Astrocyte (in vitro differentiated cells and primary cell): ENCODE measurements around the gene ANKDD1B.

Experiments
- EZH2 ChIP-seq: IDR thresholded peaks from 2 replicates; pipeline ENCODE4 v1.6.1; 2012; ENCODE audit warnings: mild to moderate bottlenecking, low read length, inconsistent platforms; ENCODE audit not compliant: insufficient read depth
- TF ChIP-seq, protein P1 (sequence below): IDR thresholded peaks from 2 replicates; pipeline ENCODE4 v1.5.1; 2011; ENCODE audit warnings: low read depth, mild to moderate bottlenecking, inconsistent platforms, low read length, moderate library complexity; ENCODE audit not compliant: insufficient read depth

DNA sequence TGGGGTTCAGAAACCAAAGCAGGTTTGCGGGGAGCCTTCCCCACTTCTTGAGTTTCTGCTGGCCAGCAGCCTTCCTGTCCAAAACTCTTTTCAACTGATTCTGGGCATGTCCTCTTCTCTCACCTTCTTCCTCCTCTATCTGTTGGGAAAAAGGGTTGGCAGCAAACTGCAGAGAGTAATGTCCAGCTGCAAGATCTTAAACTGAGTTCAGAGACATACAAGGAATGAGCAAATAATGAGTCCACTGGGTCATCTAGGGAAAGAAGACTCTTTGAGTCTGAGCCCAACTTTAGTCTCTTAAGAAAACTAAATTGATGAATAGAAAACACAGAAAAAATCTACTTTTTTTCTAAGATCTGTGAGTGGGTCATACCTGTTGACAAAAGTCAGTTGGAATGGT, 16.5 kb downstream of the ANKDD1B start:
- TF ChIP-seq, protein P1, sequence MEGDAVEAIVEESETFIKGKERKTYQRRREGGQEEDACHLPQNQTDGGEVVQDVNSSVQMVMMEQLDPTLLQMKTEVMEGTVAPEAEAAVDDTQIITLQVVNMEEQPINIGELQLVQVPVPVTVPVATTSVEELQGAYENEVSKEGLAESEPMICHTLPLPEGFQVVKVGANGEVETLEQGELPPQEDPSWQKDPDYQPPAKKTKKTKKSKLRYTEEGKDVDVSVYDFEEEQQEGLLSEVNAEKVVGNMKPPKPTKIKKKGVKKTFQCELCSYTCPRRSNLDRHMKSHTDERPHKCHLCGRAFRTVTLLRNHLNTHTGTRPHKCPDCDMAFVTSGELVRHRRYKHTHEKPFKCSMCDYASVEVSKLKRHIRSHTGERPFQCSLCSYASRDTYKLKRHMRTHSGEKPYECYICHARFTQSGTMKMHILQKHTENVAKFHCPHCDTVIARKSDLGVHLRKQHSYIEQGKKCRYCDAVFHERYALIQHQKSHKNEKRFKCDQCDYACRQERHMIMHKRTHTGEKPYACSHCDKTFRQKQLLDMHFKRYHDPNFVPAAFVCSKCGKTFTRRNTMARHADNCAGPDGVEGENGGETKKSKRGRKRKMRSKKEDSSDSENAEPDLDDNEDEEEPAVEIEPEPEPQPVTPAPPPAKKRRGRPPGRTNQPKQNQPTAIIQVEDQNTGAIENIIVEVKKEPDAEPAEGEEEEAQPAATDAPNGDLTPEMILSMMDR, result no peak
- no peak for TF ChIP-seq EZH2
